T-helper 2 cell treated with Interferon-gamma antibody and Interleukin-4, amounts not matched to agents 5 μg/mL and 100 μg/mL, for 36 hours (primary cell): Measurements from ENCODE around the gene TMEM260.

Experiments
- DNase-seq: peaks from one replicate; pipeline ENCODE4 v3.0.0; 2021; ENCODE audit warnings: low spot score
- H3K27ac Mint-ChIP-seq: one replicate; pipeline ENCODE4 v1.8.0; 2021; ENCODE audit warnings: mild to moderate bottlenecking, mixed read lengths
- H3K27me3 Mint-ChIP-seq: one replicate; pipeline ENCODE4 v1.8.0; 2021; ENCODE audit warnings: low read depth, mixed read lengths
- H3K36me3 Mint-ChIP-seq: one replicate; pipeline ENCODE4 v1.8.0; 2021; ENCODE audit warnings: low read depth, mixed read lengths
- H3K4me1 Mint-ChIP-seq: one replicate; pipeline ENCODE4 v1.8.0; 2021; ENCODE audit warnings: low read depth, mixed read lengths
- H3K4me3 Mint-ChIP-seq: one replicate; pipeline ENCODE4 v1.8.0; 2022; ENCODE audit warnings: mild to moderate bottlenecking, moderate library complexity, mixed read lengths
- H3K9me3 Mint-ChIP-seq: one replicate; pipeline ENCODE4 v1.8.0; 2021; ENCODE audit warnings: mixed read lengths

The TMEM260 gene

GRCh38 chr14:56633544-56633943 lies 53.9 kb downstream of the TMEM260 start:
- Mint-ChIP-seq H3K36me3 (peaks cover 81% of the 10 kb centered on the region), H3K27me3 (no peaks in the 10 kb centered on the region), H3K9me3 (peaks cover 15% of the 10 kb centered on the region), H3K4me1 (no peaks in the 10 kb centered on the region), H3K4me3 (no peak overlapping the region), H3K27ac (no peak overlapping the region)
- DNase-seq, result no peak

DNA sequence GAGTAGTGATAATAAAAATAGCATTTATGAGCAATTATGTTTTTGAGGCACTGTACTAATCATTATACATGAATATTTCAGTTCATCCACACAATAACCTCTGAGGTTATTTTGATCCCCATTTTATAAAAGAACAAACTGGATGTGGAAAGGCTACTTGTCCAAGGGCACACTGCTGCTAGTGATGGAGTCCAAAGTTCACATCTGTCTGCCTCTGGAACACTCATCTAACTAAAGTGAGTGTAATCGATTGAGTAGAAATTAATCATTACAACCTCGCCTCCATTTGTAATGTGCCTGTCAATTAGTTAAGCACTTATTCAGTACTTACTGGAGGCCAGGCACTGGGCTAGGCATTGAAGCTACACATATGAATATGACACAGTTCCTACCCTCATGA lies 55.4 kb downstream of the TMEM260 start:
- Mint-ChIP-seq H3K4me1 (no peaks in the 10 kb centered on the region), H3K27ac (no peak overlapping the region), H3K4me3 (no peak overlapping the region), H3K27me3 (no peaks in the 10 kb centered on the region), H3K9me3 (peaks cover 9% of the 10 kb centered on the region), H3K36me3 (peaks cover 82% of the 10 kb centered on the region)
- no peak for DNase-seq

- no peak for DNase-seq
- no peaks in the 10 kb centered on the region for H3K4me1 Mint-ChIP-seq
- no peaks in the 10 kb centered on the region for H3K27me3 Mint-ChIP-seq
- H3K36me3 Mint-ChIP-seq, result peaks cover 2% of the 10 kb centered on the region
- no peaks in the 10 kb centered on the region for H3K9me3 Mint-ChIP-seq
- H3K4me3 Mint-ChIP-seq, result no peak overlapping the region
- no peak overlapping the region for H3K27ac Mint-ChIP-seq
Observed at GRCh38 chr14:56647493-56647892, 67.9 kb downstream of the TMEM260 start.

DNA sequence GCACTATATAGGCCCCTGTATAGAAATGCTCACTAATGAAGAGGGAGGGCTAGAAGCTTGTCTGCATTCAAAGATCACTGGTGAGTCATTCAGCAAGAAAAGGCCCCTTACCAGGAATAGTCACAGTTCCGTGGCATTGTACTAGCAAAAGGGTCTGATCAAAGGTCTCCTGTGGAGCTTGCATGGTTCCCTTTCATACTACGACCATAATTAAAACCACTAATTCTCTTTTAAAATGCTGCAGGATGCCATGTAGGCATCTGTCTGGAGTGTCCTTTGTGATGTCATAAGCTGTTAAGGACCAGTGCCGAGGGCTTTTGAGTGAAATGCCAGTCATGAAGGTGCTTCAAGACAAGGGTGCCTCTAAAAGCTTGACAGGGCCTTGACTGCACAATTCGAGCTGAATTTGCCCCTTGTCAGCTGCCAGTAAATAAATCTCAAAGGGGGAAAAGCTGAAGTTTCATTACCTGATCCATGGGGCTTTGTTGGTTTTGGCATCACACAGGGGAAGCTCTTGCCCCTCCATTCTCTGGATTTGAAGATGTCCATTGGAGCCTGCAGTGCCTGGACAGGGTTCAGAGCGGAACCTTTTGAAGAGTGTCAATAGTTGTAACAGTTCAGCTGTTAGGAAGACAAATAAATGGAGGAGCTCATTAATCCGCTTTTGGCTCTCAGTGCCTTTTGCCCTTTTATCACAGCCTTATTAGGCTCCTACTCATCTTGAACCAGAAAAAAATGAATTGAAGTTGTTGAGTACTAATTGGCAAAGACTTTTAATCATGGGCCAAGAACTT lies 69.1 kb downstream of the TMEM260 start:
- Mint-ChIP-seq H3K4me3 (no peak overlapping the region), H3K27me3 (no peaks in the 10 kb centered on the region), H3K4me1 (no peaks in the 10 kb centered on the region), H3K36me3 (peaks cover 2% of the 10 kb centered on the region), H3K27ac (no peak overlapping the region), H3K9me3 (no peaks in the 10 kb centered on the region)
- no peak for DNase-seq

DNA sequence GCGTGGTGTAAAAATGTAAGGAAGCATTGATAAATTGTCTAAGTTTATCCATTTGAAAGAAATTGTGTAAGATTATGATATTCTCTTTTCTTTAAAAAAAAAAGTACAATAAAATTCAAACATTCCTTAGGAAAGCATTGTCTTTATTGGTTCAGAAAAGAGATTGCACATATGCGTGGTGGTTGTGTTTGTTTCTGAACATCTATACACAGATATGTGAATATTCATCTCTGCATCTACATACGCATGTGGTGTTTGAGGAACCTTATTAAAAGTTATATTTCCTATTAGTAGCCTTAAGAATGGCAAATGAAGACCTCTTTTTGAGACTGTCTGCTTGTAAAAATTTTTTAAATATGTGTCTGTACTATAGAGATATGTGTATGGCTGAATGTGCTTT lies 69.8 kb downstream of the TMEM260 start:
- H3K27ac Mint-ChIP-seq, result no peak overlapping the region
- peaks cover 2% of the 10 kb centered on the region for H3K36me3 Mint-ChIP-seq
- no peaks in the 10 kb centered on the region for H3K27me3 Mint-ChIP-seq
- no peaks in the 10 kb centered on the region for H3K9me3 Mint-ChIP-seq
- H3K4me1 Mint-ChIP-seq, result no peaks in the 10 kb centered on the region
- H3K4me3 Mint-ChIP-seq, result no peak overlapping the region
- no peak for DNase-seq

GRCh38 chr14:56650048-56650447 lies 70.5 kb downstream of the TMEM260 start:
- Mint-ChIP-seq H3K27ac (no peak overlapping the region), H3K27me3 (no peaks in the 10 kb centered on the region), H3K4me3 (no peak overlapping the region), H3K4me1 (no peaks in the 10 kb centered on the region), H3K36me3 (no peaks in the 10 kb centered on the region), H3K9me3 (no peaks in the 10 kb centered on the region)
- DNase-seq, result no peak

- no peaks in the 10 kb centered on the region for H3K27me3 Mint-ChIP-seq
- H3K27ac Mint-ChIP-seq, result no peak overlapping the region
- no peaks in the 10 kb centered on the region for H3K36me3 Mint-ChIP-seq
- H3K4me3 Mint-ChIP-seq, result no peak overlapping the region
- no peak for DNase-seq
- H3K4me1 Mint-ChIP-seq, result no peaks in the 10 kb centered on the region
- no peaks in the 10 kb centered on the region for H3K9me3 Mint-ChIP-seq
Observed at GRCh38 chr14:56650979-56651378, 71.4 kb downstream of the TMEM260 start.

GRCh38 chr14:56657604-56658003 lies 78.0 kb downstream of the TMEM260 start:
- H3K9me3 Mint-ChIP-seq, result no peaks in the 10 kb centered on the region
- no peaks in the 10 kb centered on the region for H3K36me3 Mint-ChIP-seq
- no peaks in the 10 kb centered on the region for H3K27me3 Mint-ChIP-seq
- no peak overlapping the region for H3K4me3 Mint-ChIP-seq
- H3K27ac Mint-ChIP-seq, result no peak overlapping the region
- H3K4me1 Mint-ChIP-seq, result no peaks in the 10 kb centered on the region
- DNase-seq, result no peak

DNA sequence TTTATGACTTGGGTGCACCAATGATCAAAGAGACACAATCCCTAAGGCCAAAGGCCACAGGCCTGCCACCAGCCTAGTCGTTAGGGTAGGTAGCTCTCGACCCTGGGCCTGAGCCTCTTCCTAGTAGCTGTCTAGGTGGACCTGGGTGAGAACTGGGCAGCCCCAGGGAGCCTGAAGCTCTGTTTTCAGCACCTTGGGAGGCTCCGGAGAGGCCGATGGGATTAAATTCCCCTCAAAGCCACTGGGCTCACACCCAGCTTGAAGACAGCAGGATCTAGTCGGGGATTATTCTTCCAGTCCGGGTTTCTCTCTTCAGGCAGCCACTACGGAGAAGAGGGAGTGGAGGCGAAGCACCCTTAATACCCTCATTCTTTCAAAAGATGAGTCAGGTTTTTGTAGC lies 79.8 kb downstream of the TMEM260 start:
- no peak overlapping the region for H3K4me3 Mint-ChIP-seq
- no peaks in the 10 kb centered on the region for H3K9me3 Mint-ChIP-seq
- DNase-seq, result no peak
- no peaks in the 10 kb centered on the region for H3K36me3 Mint-ChIP-seq
- no peaks in the 10 kb centered on the region for H3K4me1 Mint-ChIP-seq
- H3K27ac Mint-ChIP-seq, result no peak overlapping the region
- no peaks in the 10 kb centered on the region for H3K27me3 Mint-ChIP-seq

DNA sequence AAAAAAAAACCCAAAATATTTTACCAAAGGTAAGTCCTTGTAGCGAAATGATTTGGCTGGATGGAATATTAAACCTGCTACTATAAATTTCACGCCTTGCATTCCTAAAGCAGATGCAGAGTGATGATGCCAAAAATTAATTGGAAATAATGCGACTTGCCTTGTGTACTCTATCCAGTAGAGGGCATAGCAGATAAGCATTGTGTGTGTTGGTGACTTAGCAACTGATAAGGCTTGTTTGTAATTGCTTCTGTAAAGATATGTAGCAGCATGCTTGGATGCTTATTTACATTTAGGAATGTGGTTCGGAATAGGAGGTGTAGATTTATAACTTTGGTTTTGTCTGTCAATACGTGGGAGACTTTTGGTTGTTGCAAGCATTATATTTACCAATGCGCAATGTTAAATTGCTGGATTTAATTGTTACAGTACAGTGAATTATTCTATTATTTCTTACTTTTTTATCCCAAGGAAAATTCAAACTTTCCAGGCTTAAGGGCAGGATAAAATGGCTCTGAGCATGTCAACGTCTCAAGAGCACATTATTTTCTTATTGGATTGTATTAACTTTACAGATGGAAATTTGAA lies 80.5 kb downstream of the TMEM260 start:
- H3K27me3 Mint-ChIP-seq, result no peaks in the 10 kb centered on the region
- no peaks in the 10 kb centered on the region for H3K9me3 Mint-ChIP-seq
- no peaks in the 10 kb centered on the region for H3K36me3 Mint-ChIP-seq
- H3K27ac Mint-ChIP-seq, result no peak overlapping the region
- no peak overlapping the region for H3K4me3 Mint-ChIP-seq
- DNase-seq, result no peak
- no peaks in the 10 kb centered on the region for H3K4me1 Mint-ChIP-seq

- no peak overlapping the region for H3K27ac Mint-ChIP-seq
- H3K4me3 Mint-ChIP-seq, result no peak overlapping the region
- no peak for DNase-seq
- H3K27me3 Mint-ChIP-seq, result no peaks in the 10 kb centered on the region
- H3K36me3 Mint-ChIP-seq, result no peaks in the 10 kb centered on the region
- H3K4me1 Mint-ChIP-seq, result no peaks in the 10 kb centered on the region
- H3K9me3 Mint-ChIP-seq, result peaks cover under 1% of the 10 kb centered on the region
Observed at GRCh38 chr14:56660677-56661389, 81.2 kb downstream of the TMEM260 start.

GRCh38 chr14:56661478-56661877 lies 81.9 kb downstream of the TMEM260 start:
- Mint-ChIP-seq H3K4me1 (no peaks in the 10 kb centered on the region), H3K4me3 (no peak overlapping the region), H3K27ac (no peak overlapping the region), H3K36me3 (no peaks in the 10 kb centered on the region), H3K27me3 (no peaks in the 10 kb centered on the region), H3K9me3 (peaks cover 4% of the 10 kb centered on the region)
- no peak for DNase-seq

DNA sequence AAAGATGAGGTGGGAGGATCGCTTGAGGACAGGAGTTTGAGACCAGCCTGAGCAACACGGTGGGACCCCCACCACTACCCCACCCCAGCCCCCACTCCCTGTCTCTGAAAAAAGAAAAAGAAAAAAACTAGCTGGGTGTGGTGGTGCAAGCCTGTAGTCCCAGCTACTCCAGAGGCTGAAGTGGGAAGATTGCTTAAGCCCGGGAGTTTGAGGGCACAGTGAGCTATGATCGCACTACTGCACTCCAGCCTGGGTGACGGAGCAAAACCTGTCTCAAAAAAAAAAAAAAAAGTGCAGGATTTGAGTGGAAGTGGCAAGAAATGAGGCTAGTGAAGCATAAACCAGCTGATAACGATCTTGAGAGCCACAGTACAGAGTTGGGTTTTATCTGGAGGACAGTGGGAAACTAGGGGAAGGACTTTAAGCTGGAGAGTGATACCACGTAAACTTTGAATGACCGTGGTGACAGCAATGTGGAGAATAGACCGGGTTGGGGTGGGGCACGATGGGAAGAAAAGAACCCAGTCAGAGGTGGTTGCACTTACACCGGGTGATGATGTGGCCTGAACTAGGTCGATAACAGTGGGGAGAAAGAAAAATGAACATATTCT lies 85.3 kb downstream of the TMEM260 start:
- no peak overlapping the region for H3K4me3 Mint-ChIP-seq
- no peak overlapping the region for H3K27ac Mint-ChIP-seq
- no peak for DNase-seq
- H3K4me1 Mint-ChIP-seq, result no peaks in the 10 kb centered on the region
- peaks cover 12% of the 10 kb centered on the region for H3K9me3 Mint-ChIP-seq
- H3K36me3 Mint-ChIP-seq, result no peaks in the 10 kb centered on the region
- no peaks in the 10 kb centered on the region for H3K27me3 Mint-ChIP-seq

DNA sequence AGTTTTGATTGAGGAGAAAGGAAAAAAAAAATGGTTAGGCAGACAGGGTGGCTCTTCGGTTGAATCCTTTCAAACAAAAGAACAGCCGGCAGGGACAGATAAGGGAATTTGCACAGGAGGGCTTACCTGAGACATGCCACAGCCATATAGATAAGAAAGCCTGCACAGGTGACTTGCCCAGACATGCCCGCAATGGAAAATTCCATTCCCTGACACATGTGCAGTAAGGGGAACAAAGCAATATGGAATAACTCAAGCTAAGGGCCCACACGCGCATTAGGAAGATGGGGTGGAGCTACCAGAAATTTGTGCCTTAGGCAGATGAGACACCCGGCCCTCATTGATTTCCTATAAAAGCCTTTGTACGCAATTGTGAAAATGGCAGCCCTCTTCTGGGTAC lies 86.7 kb downstream of the TMEM260 start:
- Mint-ChIP-seq H3K9me3 (peaks cover 12% of the 10 kb centered on the region), H3K27me3 (no peaks in the 10 kb centered on the region), H3K36me3 (no peaks in the 10 kb centered on the region), H3K4me3 (no peak overlapping the region), H3K4me1 (no peaks in the 10 kb centered on the region), H3K27ac (no peak overlapping the region)
- no peak for DNase-seq
